Stimulated activated CD4-positive, alpha-beta T cell treated with anti-CD3 and anti-CD28 coated beads, Interleukin-4, amount 100 ng/mL, for 4 hours (primary cell): ENCODE data around the gene RNF2.
"Not testable (repeated sequence)": the region's sequence is repeated elsewhere in the genome, so short reads cannot be mapped to it uniquely, and the experiment has no call there.

ENCODE experiments used
- DNase-seq, 2 experiments: peaks; one replicate each; pipeline ENCODE4 v3.0.0-alpha.2; 2020

The RNF2 gene

GRCh38 chr1:185050823-185051451 is 5.6 kb downstream of the RNF2 start:
- no peak for DNase-seq

GRCh38 chr1:185053204-185053603 is 7.8 kb downstream of the RNF2 start:
- DNase-seq: no peak

DNA sequence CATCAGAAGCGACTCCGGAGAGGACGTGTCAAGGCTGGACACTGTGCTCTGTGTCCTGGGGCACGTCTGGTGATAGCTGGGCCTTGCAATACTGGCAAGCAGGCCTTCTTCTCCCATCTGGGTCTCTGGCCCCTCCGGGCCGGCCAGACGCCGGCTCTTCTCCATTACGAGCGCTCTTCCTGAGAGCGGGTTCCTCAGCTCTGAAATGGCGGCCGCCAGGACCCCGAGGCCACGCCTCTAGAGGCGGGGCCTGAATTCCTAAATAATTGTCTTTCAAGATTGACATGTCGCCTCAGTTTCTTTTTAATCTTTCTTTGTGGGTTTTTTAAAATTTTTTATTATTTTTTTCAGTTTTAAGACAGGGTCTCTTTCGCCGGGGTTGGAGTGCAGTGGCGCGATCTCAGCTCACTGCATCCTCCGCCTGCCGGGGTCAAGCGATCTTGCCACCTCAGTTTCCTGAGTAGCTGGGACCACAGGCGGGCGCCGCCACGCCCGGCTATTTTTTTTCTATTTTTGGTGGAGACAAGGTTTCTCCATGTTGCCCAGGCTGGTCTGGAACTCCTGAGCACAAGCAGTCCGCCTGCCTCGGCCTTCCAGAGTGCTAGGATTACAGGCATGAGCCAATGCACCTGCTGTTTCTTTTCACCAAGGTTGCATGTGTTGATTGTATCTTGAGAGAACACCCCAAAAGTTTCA is 9.2 kb downstream of the RNF2 start:
- DNase-seq: no peak

DNA sequence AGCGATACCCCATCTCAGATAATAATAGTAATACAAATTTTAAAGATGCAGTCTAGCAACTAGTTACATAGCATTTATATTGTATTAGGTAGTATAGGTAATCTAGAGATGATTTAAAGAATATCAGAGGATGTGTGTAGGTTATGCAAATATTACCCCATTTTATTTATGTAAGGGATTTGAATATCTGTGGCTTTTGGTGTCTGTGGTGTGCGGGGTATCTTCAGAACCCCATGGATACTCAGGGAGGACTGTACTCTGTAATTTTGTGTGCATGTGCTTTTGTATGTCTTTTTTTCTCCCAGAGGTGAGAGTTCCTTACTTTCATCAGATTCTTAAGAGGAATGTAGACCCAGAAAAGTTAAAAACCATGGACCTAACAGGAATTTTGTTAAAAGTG is 12.8 kb downstream of the RNF2 start:
- no peak for DNase-seq

GRCh38 chr1:185058876-185059275 is 13.5 kb downstream of the RNF2 start:
- no peak for DNase-seq

GRCh38 chr1:185059950-185060571 is 14.7 kb downstream of the RNF2 start:
- DNase-seq: no peak

DNA sequence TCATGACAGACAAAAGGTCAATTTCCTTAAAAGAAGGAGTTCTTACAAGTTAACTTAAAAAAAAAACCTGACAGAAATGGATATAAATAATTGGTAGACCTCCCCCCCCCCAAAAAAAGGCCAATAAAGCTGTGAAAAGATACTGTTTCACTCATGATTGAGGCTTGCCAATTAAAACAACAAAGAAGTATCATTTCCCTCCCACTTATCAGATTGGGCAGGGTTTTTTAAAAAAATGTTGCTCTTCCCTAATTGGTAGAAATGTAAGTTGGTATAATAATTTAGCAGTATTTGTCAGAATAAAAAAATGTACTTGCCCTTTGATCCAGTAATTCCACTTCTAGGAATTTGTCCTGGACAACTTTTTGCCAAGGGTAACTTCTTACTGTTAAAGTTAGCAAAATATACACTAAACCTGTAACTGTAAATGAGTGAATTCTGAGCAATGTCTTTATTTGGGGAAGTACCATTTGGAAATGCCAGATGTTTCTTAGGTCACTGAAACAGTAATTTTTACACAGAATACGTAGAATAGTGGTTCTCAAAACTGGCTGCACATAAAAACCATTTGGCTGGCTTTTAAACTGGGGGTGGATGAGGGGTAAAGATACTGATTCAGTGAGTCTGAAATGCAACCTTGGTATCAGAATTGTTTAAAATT is 17.5 kb downstream of the RNF2 start:
- DNase-seq: no peak

DNA sequence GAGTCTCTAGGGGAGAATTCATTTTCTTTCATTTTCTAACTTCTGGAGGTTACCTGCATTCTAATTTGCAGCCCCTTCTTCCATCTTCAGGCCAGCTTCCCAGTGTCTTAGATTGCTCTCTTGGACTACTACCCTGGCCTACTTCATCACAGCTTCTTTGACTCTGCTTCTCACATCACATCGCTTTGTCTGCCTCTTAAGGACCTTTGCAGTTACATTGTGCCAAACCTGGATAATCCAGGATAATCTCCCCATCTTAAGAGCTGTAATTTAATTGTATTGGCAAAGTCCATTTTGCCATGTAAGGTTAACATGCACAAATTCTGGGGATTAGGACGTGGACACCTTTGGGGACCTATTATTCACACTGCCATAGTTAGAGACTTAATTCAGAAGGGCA is 18.4 kb downstream of the RNF2 start:
- no peak for DNase-seq

- DNase-seq: not testable (repeated sequence)
These were observed 19.6 kb downstream of the RNF2 start for GRCh38 chr1:185065006-185065405.

- DNase-seq: no peak
These were observed 20.8 kb downstream of the RNF2 start for GRCh38 chr1:185066181-185066580.

DNA sequence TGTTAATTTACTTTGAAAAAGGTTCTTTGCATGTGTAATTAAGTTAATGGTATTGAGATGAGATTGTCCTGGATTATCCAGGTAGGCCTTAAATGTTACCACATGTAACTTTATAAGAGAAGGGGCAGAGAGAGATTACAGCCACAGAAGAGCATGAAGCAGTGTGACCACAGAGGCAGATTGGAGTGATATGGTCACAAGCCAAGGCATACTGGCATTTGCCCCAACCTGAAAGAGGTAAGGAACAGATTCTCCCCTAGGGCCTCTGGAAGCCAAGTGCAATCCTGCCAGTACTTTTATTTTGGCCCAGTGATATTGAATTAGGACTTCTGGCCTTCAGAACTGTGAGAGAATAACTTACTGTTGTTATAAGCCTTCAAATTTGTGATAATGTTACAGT is 23.0 kb downstream of the RNF2 start:
- DNase-seq: no peak

DNA sequence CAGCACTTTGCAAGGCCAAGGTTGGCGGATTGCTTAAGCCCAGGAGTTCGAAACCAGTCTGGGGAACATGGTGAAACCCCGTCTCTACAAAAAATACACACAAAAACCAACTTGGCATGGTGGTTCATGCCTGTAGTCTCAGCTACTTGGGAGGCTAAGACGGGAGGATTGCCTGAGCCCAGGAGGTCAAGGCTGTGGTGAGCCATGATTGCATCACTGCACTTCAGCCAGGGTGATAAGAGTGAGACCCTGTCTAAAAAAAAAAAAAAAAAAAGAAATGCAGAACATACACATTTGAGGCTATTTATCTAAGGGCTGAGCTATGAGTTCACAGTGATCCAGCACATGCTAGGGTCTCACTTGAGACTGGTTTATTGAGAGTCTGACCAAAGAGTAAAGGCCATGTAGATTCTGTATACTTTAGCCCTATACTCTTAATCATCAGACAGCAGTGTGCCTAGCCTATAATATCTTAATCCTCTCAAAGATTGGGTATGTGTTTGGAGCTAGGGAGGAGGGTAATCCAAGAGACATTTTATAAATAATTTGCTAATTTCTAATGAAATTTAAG is 23.9 kb downstream of the RNF2 start:
- no peak for DNase-seq

- DNase-seq: no peak
These were observed 24.7 kb downstream of the RNF2 start for GRCh38 chr1:185070051-185070450.

DNA sequence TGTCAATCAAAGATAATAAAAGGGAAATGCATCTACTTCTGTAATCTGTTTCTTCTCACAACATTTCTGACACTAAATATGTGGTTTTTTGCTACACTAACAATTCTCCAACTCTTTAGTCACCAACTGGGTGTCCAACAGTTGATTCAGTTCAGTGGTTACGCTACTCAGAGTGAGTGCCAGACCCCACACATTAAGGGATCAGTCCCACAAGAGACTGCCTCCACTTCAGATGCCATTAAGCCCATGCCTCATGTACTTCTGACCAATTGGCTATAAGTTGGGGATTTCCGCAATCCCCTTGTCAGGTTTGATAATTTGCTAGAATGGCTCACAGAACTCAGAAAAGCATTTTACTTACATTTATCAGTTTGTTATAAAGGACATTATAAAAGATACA is 28.4 kb downstream of the RNF2 start:
- no peak for DNase-seq

GRCh38 chr1:185074307-185074706 is 28.9 kb downstream of the RNF2 start:
- DNase-seq: no peak

DNA sequence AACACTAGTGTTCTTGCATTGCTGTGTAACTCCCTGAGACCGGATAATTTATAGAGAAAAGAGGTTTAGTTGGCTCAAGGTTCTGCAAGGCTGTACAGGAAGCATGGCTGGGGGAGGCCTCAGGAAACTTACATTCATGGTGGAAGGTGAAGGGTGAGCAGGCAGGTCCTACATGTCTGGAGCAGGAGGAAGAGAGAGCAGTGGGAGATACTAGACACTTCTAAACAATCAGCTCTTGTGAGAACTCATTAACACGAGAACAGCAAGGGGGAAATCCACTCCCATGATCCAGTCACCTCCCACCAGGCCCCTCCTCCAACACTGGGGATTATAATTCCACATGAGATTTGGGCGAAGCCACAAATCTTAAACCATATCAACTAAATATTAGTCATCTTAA is 30.1 kb downstream of the RNF2 start:
- no peak for DNase-seq

- DNase-seq: no peak
These were observed 32.0 kb downstream of the RNF2 start for GRCh38 chr1:185077374-185077773.

DNA sequence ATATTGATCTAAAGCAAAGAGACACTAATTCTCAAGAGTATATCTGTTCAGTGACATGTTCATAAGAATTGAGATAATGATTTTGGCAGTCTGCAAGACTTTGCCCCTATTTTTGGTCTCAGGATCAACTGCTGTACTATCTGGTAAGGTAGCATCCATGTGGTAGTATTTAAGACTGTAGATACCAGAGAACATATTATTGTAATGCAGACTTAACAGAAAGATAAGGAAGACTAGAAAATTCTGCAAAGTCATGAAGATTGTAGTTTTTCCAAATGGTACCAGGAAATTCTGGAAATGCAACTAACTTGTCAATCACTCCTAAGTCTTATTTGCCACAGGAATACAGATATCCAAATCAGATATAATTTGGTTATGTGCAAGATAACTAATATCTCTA is 35.1 kb downstream of the RNF2 start:
- no peak for DNase-seq

DNA sequence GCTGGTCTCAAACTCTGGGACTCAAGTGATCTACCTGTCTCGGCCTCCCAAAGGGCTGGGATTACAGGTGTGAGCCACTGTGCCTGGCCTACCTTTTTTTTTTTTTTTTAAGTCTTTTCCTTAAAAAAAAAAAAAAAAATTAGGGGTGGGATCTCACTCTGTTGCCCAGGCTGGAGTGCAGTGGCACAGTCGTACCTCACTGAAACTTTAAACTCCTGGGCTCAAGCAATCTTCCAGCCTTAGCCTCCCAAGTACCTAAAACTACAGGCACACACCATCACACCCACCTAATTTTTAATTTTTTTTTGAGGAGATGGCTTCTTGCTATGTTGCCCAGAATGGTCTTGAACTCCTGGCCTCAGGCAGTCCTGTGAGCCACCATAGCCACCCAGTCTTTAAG is 38.5 kb downstream of the RNF2 start:
- DNase-seq: no peak

DNA sequence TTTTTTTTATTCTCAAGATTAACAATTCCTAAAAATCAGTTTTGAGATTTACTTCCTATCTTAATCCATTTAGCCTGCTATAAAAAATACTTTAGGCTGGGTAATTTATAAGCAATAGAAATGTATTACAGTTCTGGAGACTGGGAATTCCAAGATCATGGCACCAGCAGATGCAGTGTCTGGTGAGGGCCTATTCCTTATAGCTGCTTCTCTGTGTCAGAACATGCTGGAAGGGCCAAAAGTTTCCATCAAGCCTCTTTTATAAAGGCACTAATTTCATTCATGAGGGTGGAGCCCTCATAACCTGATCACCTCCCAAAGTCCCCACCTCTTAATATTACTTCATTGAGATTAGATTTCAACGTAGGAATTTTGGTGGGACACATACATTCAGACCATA is 41.7 kb downstream of the RNF2 start:
- no peak for DNase-seq

GRCh38 chr1:185087746-185088145 is 42.4 kb downstream of the RNF2 start:
- DNase-seq: no peak

GRCh38 chr1:185091480-185091879 is 46.1 kb downstream of the RNF2 start:
- DNase-seq: no peak

GRCh38 chr1:185094761-185095160 is 49.4 kb downstream of the RNF2 start:
- no peak for DNase-seq

GRCh38 chr1:185096531-185096930 is 51.2 kb downstream of the RNF2 start:
- DNase-seq: no peak
